CD14-positive monocyte (primary cell): ENCODE data around the gene DRAP1. TPM values are rescaled to one million over a fixed set of nuclear protein-coding genes. Genes with fewer than 3 reads are reported as not detected.

Experiments
- DNase-seq, 3 donors: peaks; one replicate each; pipeline ENCODE4 v3.0.0-alpha.2; 2011 to 2022
- H2AFZ ChIP-seq: 2 replicates; pipeline ENCODE4 v1.6.0; 2012; ENCODE audit warnings: mild to moderate bottlenecking, low read depth, low read length, inconsistent platforms; ENCODE audit not compliant: insufficient read depth, poor library complexity, severe bottlenecking
- H3K27ac ChIP-seq, 2 donors: 1 replicate in 1 of 2; 2 replicates in 1 of 2; pipeline ENCODE4 v1.5.1; 2012 to 2013; ENCODE audit warnings: low read length in 2 of 2, control low read depth in 1 of 2, inconsistent platforms in 1 of 2, low read depth in 1 of 2, mild to moderate bottlenecking in 1 of 2
- H3K27me3 ChIP-seq, 2 donors: one replicate each; pipeline versions ENCODE4 v1.6.0 to v1.6.1; 2011 to 2013; ENCODE audit warnings: low read length in 2 of 2; ENCODE audit not compliant: control insufficient read depth in 2 of 2, insufficient read depth in 2 of 2
- H3K36me3 ChIP-seq, 2 donors: replicated peaks in 1 of 2; 1 replicate in 1 of 2; 2 replicates in 1 of 2; pipeline versions ENCODE4 v1.5.1 to v1.6.1; 2012 to 2013; ENCODE audit warnings: low read length in 2 of 2, control low read depth in 1 of 2, inconsistent platforms in 1 of 2, mild to moderate bottlenecking in 1 of 2; ENCODE audit not compliant: insufficient read depth in 2 of 2, control insufficient read depth in 1 of 2
- H3K4me1 ChIP-seq, 2 donors: 1 replicate in 1 of 2; 2 replicates in 1 of 2; pipeline versions ENCODE4 v1.5.1 to v1.6.1; 2012 to 2013; ENCODE audit warnings: low read length in 2 of 2, control low read depth in 1 of 2, inconsistent platforms in 1 of 2, mild to moderate bottlenecking in 1 of 2, moderate library complexity in 1 of 2; ENCODE audit not compliant: insufficient read depth in 2 of 2, control insufficient read depth in 1 of 2
- H3K4me2 ChIP-seq: replicated peaks from 2 replicates; pipeline ENCODE3; 2012; ENCODE audit warnings: low read length, moderate library complexity, mild to moderate bottlenecking; ENCODE audit not compliant: poor library complexity, severe bottlenecking; ENCODE audit errors: extremely low read depth
- H3K4me3 ChIP-seq, 3 experiments: fragments of 200-600 bp in 1 of 3; sonication (generic) in 1 of 3; replicated peaks in 1 of 3; 1 replicate in 2 of 3; 2 replicates in 1 of 3; pipeline ENCODE4 v1.5.1; 2011 to 2013; ENCODE audit warnings: low read length in 3 of 3, mild to moderate bottlenecking in 3 of 3, control low read depth in 2 of 3, low read depth in 2 of 3, inconsistent platforms in 1 of 3, moderate library complexity in 1 of 3
- H3K79me2 ChIP-seq: 2 replicates; pipeline ENCODE4 v1.6.0; 2012; ENCODE audit warnings: mild to moderate bottlenecking, control low read depth, inconsistent platforms, low read length, moderate library complexity; ENCODE audit not compliant: insufficient read depth
- H3K9ac ChIP-seq: 2 replicates; pipeline ENCODE4 v1.6.0; 2017; ENCODE audit warnings: low read length, mild to moderate bottlenecking; ENCODE audit not compliant: insufficient read depth, poor library complexity, severe bottlenecking
- H3K9me3 ChIP-seq, 2 donors: replicated peaks in 1 of 2; 1 replicate in 1 of 2; 2 replicates in 1 of 2; pipeline versions ENCODE4 v1.5.1 to v1.6.1; 2012 to 2013; ENCODE audit warnings: low read length in 2 of 2, control low read depth in 1 of 2; ENCODE audit not compliant: control insufficient read depth in 1 of 2, insufficient read depth in 1 of 2
- H4K20me1 ChIP-seq: 2 replicates; pipeline ENCODE4 v1.6.0; 2012; ENCODE audit warnings: mild to moderate bottlenecking, low read length, control low read depth, moderate library complexity; ENCODE audit not compliant: insufficient read depth
- H3K27ac Mint-ChIP-seq, 7 donors: one replicate each; pipeline ENCODE4 v1.8.0; 2020; ENCODE audit warnings: mild to moderate bottlenecking in 7 of 7, mixed read lengths in 7 of 7, moderate library complexity in 6 of 7, inconsistent platforms in 2 of 7
- H3K27me3 Mint-ChIP-seq, 3 donors: one replicate each; pipeline ENCODE4 v1.8.0; 2021 to 2022; ENCODE audit warnings: low read depth in 3 of 3, mild to moderate bottlenecking in 3 of 3, mixed read lengths in 3 of 3, moderate library complexity in 3 of 3, inconsistent platforms in 1 of 3
- H3K36me3 Mint-ChIP-seq, 2 donors: one replicate each; pipeline ENCODE4 v1.8.0; 2020; ENCODE audit warnings: mixed read lengths in 2 of 2, inconsistent platforms in 1 of 2, mild to moderate bottlenecking in 1 of 2
- H3K4me1 Mint-ChIP-seq: one replicate; pipeline ENCODE4 v1.8.0; 2020; ENCODE audit warnings: mild to moderate bottlenecking, mixed read lengths
- H3K4me3 Mint-ChIP-seq, 2 donors: one replicate each; pipeline ENCODE4 v1.8.0; 2020; ENCODE audit warnings: mild to moderate bottlenecking in 2 of 2, mixed read lengths in 2 of 2, moderate library complexity in 1 of 2
- H3K9me3 Mint-ChIP-seq, 7 donors: one replicate each; pipeline ENCODE4 v1.8.0; 2020 to 2022; ENCODE audit warnings: mixed read lengths in 7 of 7, mild to moderate bottlenecking in 6 of 7, moderate library complexity in 6 of 7, inconsistent platforms in 2 of 7
- CTCF ChIP-seq: fragments of 200-600 bp; IDR thresholded peaks from one replicate; pipeline ENCODE4 v1.8.0; 2022; ENCODE audit warnings: antibody characterized with exemption, mild to moderate bottlenecking
- WGBS: methylation state at CpG from one replicate; pipeline ENCODE4 v1.1.5; 2013; ENCODE audit warnings: missing lambda C conversion rate; ENCODE audit not compliant: insufficient coverage; 5-methylcytosine and 5-hydroxymethylcytosine counted together
- intact Hi-C, 2 donors: fragments of 100-400 bp; cut with micrococcal nuclease; formaldehyde crosslinking; loops; one replicate each; pipeline versions ENCODE4 v1.15.0 to v1.15.1; 2023
- polyA plus RNA-seq, 3 donors: library from polyadenylated mRNA; depleted of rRNA in 1 of 3; unstranded in 2 of 3; stranded (reverse) in 1 of 3; fragments of 300-500 nt in 2 of 3; fragments of >200 nt in 1 of 3; fragmentation: Illumina TruSeq in 2 of 3; gene quantifications; 1 replicate in 2 of 3; 2 replicates in 1 of 3; pipeline ENCODE4 v1.2.3, GENCODE V29; 2012 to 2021

DRAP1 gene
- polyA plus RNA-seq, 3 donors: 68.3 to 97.2 (median 72.1) TPM

DNA sequence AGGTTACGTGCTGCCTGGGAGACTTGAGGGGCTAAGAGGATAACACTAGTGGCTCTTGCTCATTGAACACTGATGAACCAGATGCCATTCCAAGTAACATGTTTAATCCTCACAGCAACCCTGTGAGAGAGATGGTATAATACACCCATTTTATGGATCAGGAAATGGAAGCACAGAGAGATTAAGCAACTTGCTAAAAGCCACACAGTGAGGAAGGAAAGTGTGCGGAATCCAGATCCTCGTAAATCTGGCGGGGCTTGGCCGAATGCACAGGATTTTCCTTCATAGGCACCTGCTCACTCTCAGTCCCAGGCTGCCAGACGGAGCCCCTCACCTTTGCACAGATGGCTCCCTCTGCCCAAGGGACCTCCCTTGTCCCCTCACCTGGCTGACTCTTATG, 11.3 kb upstream of the DRAP1 start:
- DNase-seq: no peak
- H3K27ac ChIP-seq: no peak overlapping the region
- Mint-ChIP-seq H3K9me3 (no peaks in the 10 kb centered on the region), H3K36me3 (no peaks in the 10 kb centered on the region), H3K4me3 (no peak overlapping the region), H3K4me1 (peaks cover 7% of the 10 kb centered on the region), H3K27me3 (peaks cover 0 to 13% (median 5%) of the 10 kb centered on the region in 3 donors), H3K27ac (no peak overlapping the region)
- no peak overlapping the region for H3K4me3 ChIP-seq
- no peak for TF ChIP-seq CTCF
- H2AFZ ChIP-seq: no peak overlapping the region
- peaks cover 7 to 9% of the 10 kb centered on the region in 2 donors for H3K4me1 ChIP-seq
- intact Hi-C loops: no loop called here
- no peaks in the 10 kb centered on the region for H3K27me3 ChIP-seq
- no peak overlapping the region for H3K9ac ChIP-seq
- no peaks in the 10 kb centered on the region for H3K9me3 ChIP-seq
- no peak overlapping the region for H3K4me2 ChIP-seq
- H3K36me3 ChIP-seq: no peaks in the 10 kb centered on the region
- no peaks in the 10 kb centered on the region for H3K79me2 ChIP-seq
- 89% methylated on average over 5 of the region's 6 CpGs for WGBS
- no peaks in the 10 kb centered on the region for H4K20me1 ChIP-seq

DNA sequence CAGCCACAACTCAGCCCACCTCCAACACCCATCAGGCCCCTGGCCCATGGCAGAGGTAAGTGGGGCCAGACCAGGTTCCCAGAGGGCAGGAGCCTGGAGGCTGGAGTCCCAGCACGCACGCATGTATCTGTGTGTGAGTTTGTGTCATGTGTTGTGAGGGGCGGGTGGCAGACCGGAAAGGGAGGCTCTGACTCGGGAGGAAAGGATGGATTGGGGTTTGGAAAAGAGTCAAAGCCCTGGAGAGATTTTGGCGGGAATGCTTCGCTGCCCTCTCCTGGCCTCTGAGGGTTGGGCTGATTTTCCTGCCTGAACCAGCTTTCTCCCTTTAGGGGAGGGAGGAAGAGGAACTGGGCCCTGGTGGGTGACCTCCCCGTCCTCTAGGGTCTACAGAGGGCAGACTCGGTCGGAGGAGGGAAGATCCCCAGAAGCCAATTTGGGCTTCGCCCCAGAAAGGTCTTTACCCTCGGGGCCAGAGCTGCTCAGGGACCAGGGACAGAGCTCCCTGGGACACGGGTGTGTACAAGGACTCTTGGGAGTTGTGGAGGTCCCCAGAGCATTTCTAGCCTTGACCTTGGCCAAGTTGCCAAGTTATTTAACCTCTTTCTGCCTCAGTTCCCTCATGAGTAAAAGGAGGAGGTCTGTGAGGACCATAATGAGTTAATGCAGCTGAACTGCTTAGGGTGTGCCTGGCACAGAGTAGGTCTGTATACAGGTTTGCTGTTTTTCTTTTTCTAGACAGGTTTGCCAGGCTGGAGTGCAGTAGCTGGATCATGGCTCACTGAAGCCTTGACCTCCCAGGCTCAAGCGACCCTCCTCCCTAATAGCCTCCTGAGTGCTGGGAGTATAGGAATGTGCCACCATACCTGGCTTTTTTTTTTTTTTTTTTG, 7.3 kb upstream of the DRAP1 start:
- Histone ChIP-seq H3K9me3 (no peaks in the 10 kb centered on the region), H3K27me3 (no peaks in the 10 kb centered on the region), H3K36me3 (no peaks in the 10 kb centered on the region), H2AFZ (no peak overlapping the region), H3K27ac (no peak overlapping the region), H4K20me1 (peaks cover 10% of the 10 kb centered on the region), H3K4me1 (peaks cover 35 to 39% of the 10 kb centered on the region in 2 donors), H3K4me3 (no peak overlapping the region), H3K9ac (no peak overlapping the region), H3K79me2 (peaks cover 3% of the 10 kb centered on the region), H3K4me2 (no peak overlapping the region)
- peaks cover 0 to 8% (median 4%) of the 10 kb centered on the region in 3 donors for H3K27me3 Mint-ChIP-seq
- peaks cover 2 to 4% of the 10 kb centered on the region in 2 donors for H3K36me3 Mint-ChIP-seq
- no peak for TF ChIP-seq CTCF
- no peaks in the 10 kb centered on the region for H3K9me3 Mint-ChIP-seq
- H3K27ac Mint-ChIP-seq: peak overlapping the region in 2 of 7 donors; percentile 30 to 31
- peaks cover 36% of the 10 kb centered on the region for H3K4me1 Mint-ChIP-seq
- intact Hi-C loops: no loop called here
- DNase-seq: no peak
- 5% methylated on average over 11 of the region's 14 CpGs for WGBS
- H3K4me3 Mint-ChIP-seq: no peak overlapping the region
